NCI-H2196 treated with DMSO at 0.1 percent for 48 hours (cell line): ENCODE measurements around the gene C1QTNF8.

Source experiments
- DNase-seq: peaks from one replicate; lab custom pipeline; 2025; ENCODE audit not compliant: unreplicated experiment; lab: John Stamatoyannopoulos, UW

Gene C1QTNF8

GRCh38 chr16:1047801-1048200 is 48.2 kb downstream of the C1QTNF8 start:
- no peak for DNase-seq

- no peak for DNase-seq
Measured at GRCh38 chr16:1047123-1047522, 48.9 kb downstream of the C1QTNF8 start.

GRCh38 chr16:1045993-1046911 is 49.8 kb downstream of the C1QTNF8 start:
- no peak for DNase-seq

- no peak for DNase-seq
Measured at GRCh38 chr16:1045310-1045992, 50.6 kb downstream of the C1QTNF8 start.

- no peak for DNase-seq
Measured at GRCh38 chr16:1044460-1045309, 51.4 kb downstream of the C1QTNF8 start.

- no peak for DNase-seq
Measured at GRCh38 chr16:1043881-1044451, 52.1 kb downstream of the C1QTNF8 start.

- peak; percentile 36 for DNase-seq
Measured at GRCh38 chr16:1042866-1043265, 53.2 kb downstream of the C1QTNF8 start.

- no peak for DNase-seq
Measured at GRCh38 chr16:1042049-1042744, 53.8 kb downstream of the C1QTNF8 start.

- no peak for DNase-seq
Measured at GRCh38 chr16:1040346-1040745, 55.7 kb downstream of the C1QTNF8 start.

- no peak for DNase-seq
Measured at GRCh38 chr16:1039762-1040161, 56.3 kb downstream of the C1QTNF8 start.

GRCh38 chr16:1038932-1039331 is 57.1 kb downstream of the C1QTNF8 start:
- no peak for DNase-seq
